Measurements from ENCODE around the gene SLC2A6. TPM values are rescaled to one million over a fixed set of nuclear protein-coding genes. Genes with fewer than 3 reads are reported as not detected.

Gene SLC2A6
- total RNA-seq, 2 experiments from 2014 or later: 0.62 to 0.83 TPM

DNA sequence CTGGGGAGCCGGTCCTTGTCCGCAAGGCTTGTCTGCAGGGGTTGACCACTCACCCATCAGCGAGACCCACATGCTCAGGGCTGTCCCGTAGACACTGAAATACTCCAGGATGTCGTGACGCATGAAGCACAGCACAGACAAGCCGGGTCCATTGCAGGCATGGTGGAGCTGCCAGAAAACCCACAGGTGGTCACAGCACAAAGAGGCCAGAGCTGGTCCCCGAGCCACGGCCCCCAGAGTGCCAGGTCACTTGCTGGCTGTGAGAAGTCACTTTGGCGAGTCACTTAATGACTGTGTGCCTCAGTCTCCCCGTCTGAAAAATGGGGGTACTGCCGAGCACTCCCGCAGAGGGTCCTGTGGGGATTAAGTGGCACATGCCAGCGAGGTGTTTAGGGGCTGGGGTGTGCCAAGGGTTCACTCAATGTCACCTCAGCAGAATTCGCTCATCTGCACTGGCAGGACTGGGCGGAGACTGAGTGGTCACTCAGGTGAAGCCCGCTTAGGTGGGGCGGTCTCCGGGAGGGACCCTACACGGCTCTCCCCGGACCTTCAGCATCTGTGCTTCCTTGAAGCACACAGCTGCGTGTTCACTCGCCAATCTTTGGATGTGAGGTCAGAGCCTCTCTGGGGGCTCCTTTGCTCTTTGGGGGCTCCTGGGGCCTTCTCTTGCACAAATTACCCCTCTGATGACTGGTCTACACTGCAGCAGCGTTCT, 41.4 kb upstream of the SLC2A6 start:
- Mint-ChIP-seq H3K9me3 (no peaks in the 10 kb centered on the region), H3K27ac (no peak overlapping the region), H3K4me1 (ENCODE audit: low read depth) (no peaks in the 10 kb centered on the region), H3K27me3 (ENCODE audit: low read depth) (no peaks in the 10 kb centered on the region), H3K36me3 (ENCODE audit: low read depth) (no peaks in the 10 kb centered on the region), H3K4me3 (no peak overlapping the region)
- CTCF ChIA-PET: no interaction called here
- no peak for DNase-seq
- intact Hi-C loops (cut with micrococcal nuclease): no loop called here

- Mint-ChIP-seq H3K27ac (no peak overlapping the region), H3K4me1 (ENCODE audit: low read depth) (no peaks in the 10 kb centered on the region), H3K4me3 (no peak overlapping the region), H3K27me3 (ENCODE audit: low read depth) (no peaks in the 10 kb centered on the region), H3K36me3 (ENCODE audit: low read depth) (no peaks in the 10 kb centered on the region), H3K9me3 (no peaks in the 10 kb centered on the region)
- DNase-seq: no peak
- CTCF ChIA-PET: no interaction called here
- intact Hi-C loops (cut with micrococcal nuclease): no loop called here
Observed at GRCh38 chr9:133519693-133520092, 40.8 kb upstream of the SLC2A6 start.

DNA sequence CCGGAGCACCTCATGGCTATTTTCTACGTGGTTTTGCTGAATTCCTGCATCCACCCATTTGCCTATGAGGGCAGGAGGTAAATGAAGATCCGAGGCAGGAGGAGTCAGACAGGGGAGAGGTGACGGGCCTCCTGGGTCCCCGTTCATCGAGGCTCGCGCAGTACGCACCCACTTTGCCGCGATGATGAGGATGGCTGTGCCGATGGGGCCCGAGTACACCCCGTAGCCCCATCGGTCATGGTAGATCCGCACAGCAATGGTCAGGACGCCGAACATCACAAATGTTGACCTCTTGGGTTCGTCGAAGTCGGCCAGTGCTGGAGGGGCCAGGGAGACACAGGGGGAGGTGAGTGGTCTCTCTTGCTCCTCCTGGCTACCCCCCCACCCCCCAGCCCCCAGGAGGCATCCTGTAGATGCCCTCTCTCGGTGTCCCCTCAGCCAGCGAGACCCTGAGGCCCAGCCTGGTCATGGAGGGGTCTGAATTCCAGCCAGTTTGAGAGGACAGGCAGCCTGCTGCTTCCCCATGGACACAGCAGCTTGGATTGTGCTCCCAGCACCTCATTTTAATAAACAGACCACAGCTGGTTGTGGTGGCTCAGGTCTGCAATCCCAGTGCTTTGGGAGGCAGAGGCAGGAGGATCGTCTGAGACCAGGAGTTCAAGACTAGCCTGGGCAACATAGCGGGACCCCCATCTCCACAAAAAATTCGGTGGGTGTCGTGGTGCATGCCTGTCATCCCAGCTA, 40.0 kb upstream of the SLC2A6 start:
- Mint-ChIP-seq H3K4me1 (ENCODE audit: low read depth) (no peaks in the 10 kb centered on the region), H3K27me3 (ENCODE audit: low read depth) (no peaks in the 10 kb centered on the region), H3K27ac (no peak overlapping the region), H3K36me3 (ENCODE audit: low read depth) (no peaks in the 10 kb centered on the region), H3K4me3 (no peak overlapping the region), H3K9me3 (no peaks in the 10 kb centered on the region)
- intact Hi-C loops (cut with micrococcal nuclease): no loop called here
- CTCF ChIA-PET: interaction anchor here (1.3 kb wide), 1 partner anchor 15 kb away, joined by 3 read pairs; no protein-coding TSS in a partner anchor
- no peak for DNase-seq

DNA sequence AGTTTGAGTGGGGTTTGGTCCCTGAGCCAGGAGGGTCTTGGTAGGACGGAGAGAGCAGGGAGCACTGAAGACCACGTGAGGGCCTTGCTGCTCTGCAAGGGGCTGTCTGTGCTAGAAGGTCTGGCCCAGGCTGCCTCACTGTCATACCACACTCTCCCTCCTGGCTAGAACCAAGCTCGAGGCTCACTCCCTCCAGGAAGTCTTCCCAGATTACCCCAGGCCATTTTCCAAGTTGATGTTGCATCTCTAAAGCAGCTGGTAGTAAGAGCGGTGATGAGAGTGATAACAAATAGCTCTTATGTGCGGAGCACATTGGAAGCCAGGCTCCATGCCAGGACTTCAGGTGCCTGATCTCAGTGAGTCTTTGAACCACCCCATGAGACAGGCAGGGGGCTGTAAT, 39.3 kb upstream of the SLC2A6 start:
- Mint-ChIP-seq H3K36me3 (ENCODE audit: low read depth) (no peaks in the 10 kb centered on the region), H3K27ac (no peak overlapping the region), H3K4me3 (no peak overlapping the region), H3K9me3 (no peaks in the 10 kb centered on the region), H3K27me3 (ENCODE audit: low read depth) (no peaks in the 10 kb centered on the region), H3K4me1 (ENCODE audit: low read depth) (no peaks in the 10 kb centered on the region)
- intact Hi-C loops (cut with micrococcal nuclease): no loop called here
- DNase-seq: no peak
- CTCF ChIA-PET: interaction anchor here (1.3 kb wide), 1 partner anchor 15 kb away, joined by 3 read pairs; no protein-coding TSS in a partner anchor

DNA sequence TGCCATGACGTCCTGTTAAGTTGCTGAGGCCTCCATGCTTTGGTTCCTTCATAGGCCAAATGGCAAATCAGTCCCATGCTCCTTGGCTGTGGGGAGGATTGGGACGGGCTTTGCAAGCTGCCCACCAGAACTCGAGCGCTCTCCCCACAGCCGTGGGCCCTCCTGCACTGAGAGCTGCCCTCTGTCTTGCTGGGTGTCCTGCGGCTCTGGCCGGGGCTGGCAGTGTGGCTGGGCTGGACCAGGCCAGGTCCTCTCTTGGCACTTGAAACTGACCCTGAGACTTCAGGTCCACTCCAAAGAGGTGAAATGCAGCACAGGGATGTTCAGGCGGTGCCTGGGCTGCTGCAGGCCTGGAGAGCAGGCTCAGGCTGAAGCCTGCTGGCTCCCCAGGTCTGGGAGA, 38.8 kb upstream of the SLC2A6 start:
- H3K36me3 Mint-ChIP-seq (ENCODE audit: low read depth): no peaks in the 10 kb centered on the region
- H3K27me3 Mint-ChIP-seq (ENCODE audit: low read depth): no peaks in the 10 kb centered on the region
- no peak overlapping the region for H3K4me3 Mint-ChIP-seq
- no peak overlapping the region for H3K27ac Mint-ChIP-seq
- H3K4me1 Mint-ChIP-seq (ENCODE audit: low read depth): no peaks in the 10 kb centered on the region
- no peaks in the 10 kb centered on the region for H3K9me3 Mint-ChIP-seq
- CTCF ChIA-PET: interaction anchor here (1.3 kb wide), 1 partner anchor 16 kb away, joined by 3 read pairs; no protein-coding TSS in a partner anchor
- intact Hi-C loops (cut with micrococcal nuclease): no loop called here
- no peak for DNase-seq

GRCh38 chr9:133516961-133517350, 38.1 kb upstream of the SLC2A6 start:
- H3K4me3 Mint-ChIP-seq: no peak overlapping the region
- no peaks in the 10 kb centered on the region for H3K4me1 Mint-ChIP-seq (ENCODE audit: low read depth)
- DNase-seq: no peak
- H3K36me3 Mint-ChIP-seq (ENCODE audit: low read depth): no peaks in the 10 kb centered on the region
- H3K27ac Mint-ChIP-seq: no peak overlapping the region
- intact Hi-C loops (cut with micrococcal nuclease): no loop called here
- no peaks in the 10 kb centered on the region for H3K9me3 Mint-ChIP-seq
- CTCF ChIA-PET: no interaction called here
- no peaks in the 10 kb centered on the region for H3K27me3 Mint-ChIP-seq (ENCODE audit: low read depth)

- Mint-ChIP-seq H3K4me3 (no peak overlapping the region), H3K27me3 (ENCODE audit: low read depth) (no peaks in the 10 kb centered on the region), H3K9me3 (no peaks in the 10 kb centered on the region), H3K36me3 (ENCODE audit: low read depth) (no peaks in the 10 kb centered on the region), H3K4me1 (ENCODE audit: low read depth) (no peaks in the 10 kb centered on the region), H3K27ac (no peak overlapping the region)
- intact Hi-C loops (cut with micrococcal nuclease): no loop called here
- DNase-seq: no peak
- CTCF ChIA-PET: no interaction called here
Observed at GRCh38 chr9:133516256-133516960, 37.5 kb upstream of the SLC2A6 start.

DNA sequence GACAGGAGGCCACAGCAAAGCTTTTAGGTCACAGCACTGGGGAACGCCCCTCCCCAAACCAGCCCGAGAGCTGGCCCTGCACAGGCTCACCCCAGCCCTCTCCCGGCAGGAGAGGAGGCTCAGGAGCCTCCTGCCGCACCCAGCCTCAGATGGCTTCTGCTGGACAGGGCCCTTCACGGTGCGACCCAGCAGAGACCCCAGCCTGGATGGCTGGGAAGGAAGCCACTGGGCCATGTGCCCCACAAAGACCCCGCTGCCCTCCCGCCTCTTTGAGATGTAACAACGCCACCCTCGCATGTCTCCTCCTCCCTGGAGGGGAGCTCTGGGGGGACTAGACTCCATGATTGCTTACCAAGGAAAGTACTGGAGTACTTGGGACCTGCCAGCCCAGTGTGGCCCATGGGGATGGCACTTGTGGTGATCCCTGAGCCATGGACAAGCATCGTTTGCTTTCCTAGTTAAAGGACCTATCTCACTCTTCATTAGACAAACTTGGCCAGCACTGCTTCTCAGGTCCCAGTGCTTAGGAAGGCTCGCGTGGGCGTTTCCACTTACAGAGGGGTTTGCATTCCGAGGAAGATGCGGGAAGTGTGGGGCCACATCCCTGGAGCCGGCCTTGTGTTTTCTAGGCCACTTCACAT, 36.8 kb upstream of the SLC2A6 start:
- H3K4me1 Mint-ChIP-seq (ENCODE audit: low read depth): no peaks in the 10 kb centered on the region
- H3K36me3 Mint-ChIP-seq (ENCODE audit: low read depth): no peaks in the 10 kb centered on the region
- no peak overlapping the region for H3K4me3 Mint-ChIP-seq
- no peak overlapping the region for H3K27ac Mint-ChIP-seq
- no peaks in the 10 kb centered on the region for H3K9me3 Mint-ChIP-seq
- intact Hi-C loops (cut with micrococcal nuclease): no loop called here
- no peak for DNase-seq
- CTCF ChIA-PET: no interaction called here
- no peaks in the 10 kb centered on the region for H3K27me3 Mint-ChIP-seq (ENCODE audit: low read depth)

GRCh38 chr9:133515240-133515610, 36.3 kb upstream of the SLC2A6 start:
- Mint-ChIP-seq H3K4me3 (no peak overlapping the region), H3K4me1 (ENCODE audit: low read depth) (no peaks in the 10 kb centered on the region), H3K36me3 (ENCODE audit: low read depth) (no peaks in the 10 kb centered on the region), H3K27ac (no peak overlapping the region), H3K27me3 (ENCODE audit: low read depth) (no peaks in the 10 kb centered on the region), H3K9me3 (no peaks in the 10 kb centered on the region)
- CTCF ChIA-PET: no interaction called here
- intact Hi-C loops (cut with micrococcal nuclease): no loop called here
- DNase-seq: no peak

- H3K27ac Mint-ChIP-seq: no peak overlapping the region
- CTCF ChIA-PET: no interaction called here
Observed at GRCh38 chr9:133514460-133515239, 35.8 kb upstream of the SLC2A6 start.

GRCh38 chr9:133513214-133514100, 34.6 kb upstream of the SLC2A6 start:
- H3K27me3 Mint-ChIP-seq (ENCODE audit: low read depth): no peaks in the 10 kb centered on the region
- no peaks in the 10 kb centered on the region for H3K9me3 Mint-ChIP-seq
- CTCF ChIA-PET: no interaction called here
- intact Hi-C loops (cut with micrococcal nuclease): no loop called here
- H3K36me3 Mint-ChIP-seq (ENCODE audit: low read depth): no peaks in the 10 kb centered on the region
- no peak overlapping the region for H3K27ac Mint-ChIP-seq
- DNase-seq: no peak
- no peak overlapping the region for H3K4me3 Mint-ChIP-seq
- peaks cover 9% of the 10 kb centered on the region for H3K4me1 Mint-ChIP-seq (ENCODE audit: low read depth)

More at GRCh38 chr9:133514460-133515239, 35.8 kb upstream of the SLC2A6 start:
- no peak for DNase-seq
- no peaks in the 10 kb centered on the region for H3K27me3 Mint-ChIP-seq (ENCODE audit: low read depth)
- H3K36me3 Mint-ChIP-seq (ENCODE audit: low read depth): no peaks in the 10 kb centered on the region
- no peaks in the 10 kb centered on the region for H3K9me3 Mint-ChIP-seq
- no peak overlapping the region for H3K4me3 Mint-ChIP-seq
- intact Hi-C loops (cut with micrococcal nuclease): no loop called here
- peaks cover 1% of the 10 kb centered on the region for H3K4me1 Mint-ChIP-seq (ENCODE audit: low read depth)
